ENCODE data around the gene TEX11. TPM values are rescaled to one million over a fixed set of nuclear protein-coding genes. Genes with fewer than 3 reads are reported as not detected.

The TEX11 gene
- total and polyA plus RNA-seq, 2 of the 13 experiments (the other 11 are each of a cell fraction or from before 2014, with no cell fraction given): not detected

- TF ChIP-seq ELK4 (CRISPR knock-in tag; IDR thresholded peaks at IDR 0.05; ENCODE audit: borderline replicate concordance): no peak
- TF ChIP-seq, protein P1, sequence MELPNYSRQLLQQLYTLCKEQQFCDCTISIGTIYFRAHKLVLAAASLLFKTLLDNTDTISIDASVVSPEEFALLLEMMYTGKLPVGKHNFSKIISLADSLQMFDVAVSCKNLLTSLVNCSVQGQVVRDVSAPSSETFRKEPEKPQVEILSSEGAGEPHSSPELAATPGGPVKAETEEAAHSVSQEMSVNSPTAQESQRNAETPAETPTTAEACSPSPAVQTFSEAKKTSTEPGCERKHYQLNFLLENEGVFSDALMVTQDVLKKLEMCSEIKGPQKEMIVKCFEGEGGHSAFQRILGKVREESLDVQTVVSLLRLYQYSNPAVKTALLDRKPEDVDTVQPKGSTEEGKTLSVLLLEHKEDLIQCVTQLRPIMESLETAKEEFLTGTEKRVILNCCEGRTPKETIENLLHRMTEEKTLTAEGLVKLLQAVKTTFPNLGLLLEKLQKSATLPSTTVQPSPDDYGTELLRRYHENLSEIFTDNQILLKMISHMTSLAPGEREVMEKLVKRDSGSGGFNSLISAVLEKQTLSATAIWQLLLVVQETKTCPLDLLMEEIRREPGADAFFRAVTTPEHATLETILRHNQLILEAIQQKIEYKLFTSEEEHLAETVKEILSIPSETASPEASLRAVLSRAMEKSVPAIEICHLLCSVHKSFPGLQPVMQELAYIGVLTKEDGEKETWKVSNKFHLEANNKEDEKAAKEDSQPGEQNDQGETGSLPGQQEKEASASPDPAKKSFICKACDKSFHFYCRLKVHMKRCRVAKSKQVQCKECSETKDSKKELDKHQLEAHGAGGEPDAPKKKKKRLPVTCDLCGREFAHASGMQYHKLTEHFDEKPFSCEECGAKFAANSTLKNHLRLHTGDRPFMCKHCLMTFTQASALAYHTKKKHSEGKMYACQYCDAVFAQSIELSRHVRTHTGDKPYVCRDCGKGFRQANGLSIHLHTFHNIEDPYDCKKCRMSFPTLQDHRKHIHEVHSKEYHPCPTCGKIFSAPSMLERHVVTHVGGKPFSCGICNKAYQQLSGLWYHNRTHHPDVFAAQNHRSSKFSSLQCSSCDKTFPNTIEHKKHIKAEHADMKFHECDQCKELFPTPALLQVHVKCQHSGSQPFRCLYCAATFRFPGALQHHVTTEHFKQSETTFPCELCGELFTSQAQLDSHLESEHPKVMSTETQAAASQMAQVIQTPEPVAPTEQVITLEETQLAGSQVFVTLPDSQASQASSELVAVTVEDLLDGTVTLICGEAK (IDR thresholded peaks at IDR 0.05): no peak
- TF ChIP-seq, protein P1 (CRISPR knock-in tag; IDR thresholded peaks at IDR 0.05): no peak
These were observed 138.8 kb downstream of the TEX11 start (continued) for GRCh38 chrX:70769659-70770227.
